ENCODE results near the gene HAS3. TPM values are rescaled to one million over a fixed set of nuclear protein-coding genes. Genes with fewer than 3 reads are reported as not detected.
"Not testable (repeated sequence)": the region's sequence is repeated elsewhere in the genome, so short reads cannot be mapped to it uniquely, and the experiment has no call there.

Gene HAS3, protein sequence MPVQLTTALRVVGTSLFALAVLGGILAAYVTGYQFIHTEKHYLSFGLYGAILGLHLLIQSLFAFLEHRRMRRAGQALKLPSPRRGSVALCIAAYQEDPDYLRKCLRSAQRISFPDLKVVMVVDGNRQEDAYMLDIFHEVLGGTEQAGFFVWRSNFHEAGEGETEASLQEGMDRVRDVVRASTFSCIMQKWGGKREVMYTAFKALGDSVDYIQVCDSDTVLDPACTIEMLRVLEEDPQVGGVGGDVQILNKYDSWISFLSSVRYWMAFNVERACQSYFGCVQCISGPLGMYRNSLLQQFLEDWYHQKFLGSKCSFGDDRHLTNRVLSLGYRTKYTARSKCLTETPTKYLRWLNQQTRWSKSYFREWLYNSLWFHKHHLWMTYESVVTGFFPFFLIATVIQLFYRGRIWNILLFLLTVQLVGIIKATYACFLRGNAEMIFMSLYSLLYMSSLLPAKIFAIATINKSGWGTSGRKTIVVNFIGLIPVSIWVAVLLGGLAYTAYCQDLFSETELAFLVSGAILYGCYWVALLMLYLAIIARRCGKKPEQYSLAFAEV
- total RNA-seq, result 0.09 TPM
- polyA plus RNA-seq, result 0.89 TPM
- long read RNA-seq, donor 1, result 0 reads
- long read RNA-seq, donor 2, result 0 reads
- long read RNA-seq, donor 3, result 0 reads
- long read RNA-seq, donor 4, result 0 reads
- long read RNA-seq, donor 5, result 0 reads
- long read RNA-seq, donor 6, result 0 reads
- long read RNA-seq, donor 7, result 0 reads
- long read RNA-seq, donor 8, result 0 reads
- long read RNA-seq, donor 9, result 0 reads
- long read RNA-seq, donor 10, result 0 reads

- peaks cover 10 to 28% of the 10 kb centered on the region in 2 donors for H3K4me1 ChIP-seq (ENCODE audit: control insufficient read depth in 2 of 2, insufficient read depth in 2 of 2, low read length in 2 of 2)
- H3K9me3 ChIP-seq (ENCODE audit: control insufficient read depth in 2 of 2, insufficient read depth in 1 of 2, low read length in 1 of 2), result no peaks in the 10 kb centered on the region
- H3K36me3 ChIP-seq (ENCODE audit: control insufficient read depth in 2 of 2, insufficient read depth in 2 of 2, low read length in 1 of 2), result peaks cover 3 to 6% of the 10 kb centered on the region in 2 donors
- H3K4me3 ChIP-seq (ENCODE audit: low read length in 2 of 2), result peak within 1 kb of the TSS; percentile 22 to 53
- no peak within 1 kb of the TSS for H3K27ac ChIP-seq (ENCODE audit: low read depth in 1 of 2, low read length in 1 of 2)
- H3K27me3 ChIP-seq (ENCODE audit: control insufficient read depth in 2 of 2, insufficient read depth in 1 of 2, low read length in 1 of 2), result peaks cover 37 to 66% of the 10 kb centered on the region in 2 donors
- under 1% methylated on average over 80 of the region's 80 CpGs for WGBS
- peak in 1 of 9 donors; percentile 62 for DNase-seq (ENCODE audit: low read depth in 6 of 9, low spot score in 9 of 9)
These were observed at the start of gene HAS3 for GRCh38 chr16:69105501-69106361. HAS3 (plus strand) TSS chr16:69105653; CDS start chr16:69109396, 3,743 bp downstream.

DNA sequence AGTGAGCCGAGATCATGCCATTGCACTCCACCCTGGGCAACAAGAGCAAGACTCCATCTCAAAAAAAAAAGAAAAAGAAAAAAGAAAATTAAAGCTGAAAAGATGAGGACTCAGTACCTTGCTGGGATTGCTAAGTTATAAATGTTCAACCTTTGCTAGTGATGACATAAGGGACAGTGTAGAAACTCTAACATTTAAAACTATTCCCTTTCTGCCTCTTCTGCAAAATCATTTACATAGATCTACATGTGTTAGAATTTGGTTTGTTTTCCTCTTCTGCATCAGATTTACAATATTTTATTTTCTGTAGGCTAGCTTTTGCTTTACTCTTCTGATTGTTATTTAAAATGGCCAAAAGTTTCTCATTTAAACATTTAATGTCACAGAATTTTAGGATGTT is 49.5 kb upstream of the HAS3 start:
- DNase-seq (ENCODE audit: low read depth in 6 of 9, low spot score in 9 of 9), result no peak
- no peaks in the 10 kb centered on the region for H3K36me3 ChIP-seq (ENCODE audit: control insufficient read depth in 2 of 2, insufficient read depth in 2 of 2, low read length in 1 of 2)
- no peak overlapping the region for H3K27ac ChIP-seq (ENCODE audit: low read depth in 1 of 2, low read length in 1 of 2)
- H3K4me3 ChIP-seq (ENCODE audit: low read length in 2 of 2), result no peak overlapping the region
- H3K9me3 ChIP-seq (ENCODE audit: control insufficient read depth in 2 of 2, insufficient read depth in 1 of 2, low read length in 1 of 2), result no peaks in the 10 kb centered on the region
- H3K27me3 ChIP-seq (ENCODE audit: control insufficient read depth in 2 of 2, insufficient read depth in 1 of 2, low read length in 1 of 2), result no peaks in the 10 kb centered on the region
- H3K4me1 ChIP-seq (ENCODE audit: control insufficient read depth in 2 of 2, insufficient read depth in 2 of 2, low read length in 2 of 2), result no peaks in the 10 kb centered on the region
- 97% methylated on average over 1 of the region's 1 CpG for WGBS

- no peaks in the 10 kb centered on the region for H3K9me3 ChIP-seq (ENCODE audit: control insufficient read depth in 2 of 2, insufficient read depth in 1 of 2, low read length in 1 of 2)
- H3K27ac ChIP-seq (ENCODE audit: low read depth in 1 of 2, low read length in 1 of 2), result no peak overlapping the region
- no peak overlapping the region for H3K4me3 ChIP-seq (ENCODE audit: low read length in 2 of 2)
- 89% methylated on average over 3 of the region's 3 CpGs for WGBS
- DNase-seq (ENCODE audit: low read depth in 6 of 9, low spot score in 9 of 9), result no peak
- no peaks in the 10 kb centered on the region for H3K36me3 ChIP-seq (ENCODE audit: control insufficient read depth in 2 of 2, insufficient read depth in 2 of 2, low read length in 1 of 2)
- H3K4me1 ChIP-seq (ENCODE audit: control insufficient read depth in 2 of 2, insufficient read depth in 2 of 2, low read length in 2 of 2), result no peaks in the 10 kb centered on the region
- no peaks in the 10 kb centered on the region for H3K27me3 ChIP-seq (ENCODE audit: control insufficient read depth in 2 of 2, insufficient read depth in 1 of 2, low read length in 1 of 2)
These were observed 49.0 kb upstream of the HAS3 start for GRCh38 chr16:69056421-69056820.

DNA sequence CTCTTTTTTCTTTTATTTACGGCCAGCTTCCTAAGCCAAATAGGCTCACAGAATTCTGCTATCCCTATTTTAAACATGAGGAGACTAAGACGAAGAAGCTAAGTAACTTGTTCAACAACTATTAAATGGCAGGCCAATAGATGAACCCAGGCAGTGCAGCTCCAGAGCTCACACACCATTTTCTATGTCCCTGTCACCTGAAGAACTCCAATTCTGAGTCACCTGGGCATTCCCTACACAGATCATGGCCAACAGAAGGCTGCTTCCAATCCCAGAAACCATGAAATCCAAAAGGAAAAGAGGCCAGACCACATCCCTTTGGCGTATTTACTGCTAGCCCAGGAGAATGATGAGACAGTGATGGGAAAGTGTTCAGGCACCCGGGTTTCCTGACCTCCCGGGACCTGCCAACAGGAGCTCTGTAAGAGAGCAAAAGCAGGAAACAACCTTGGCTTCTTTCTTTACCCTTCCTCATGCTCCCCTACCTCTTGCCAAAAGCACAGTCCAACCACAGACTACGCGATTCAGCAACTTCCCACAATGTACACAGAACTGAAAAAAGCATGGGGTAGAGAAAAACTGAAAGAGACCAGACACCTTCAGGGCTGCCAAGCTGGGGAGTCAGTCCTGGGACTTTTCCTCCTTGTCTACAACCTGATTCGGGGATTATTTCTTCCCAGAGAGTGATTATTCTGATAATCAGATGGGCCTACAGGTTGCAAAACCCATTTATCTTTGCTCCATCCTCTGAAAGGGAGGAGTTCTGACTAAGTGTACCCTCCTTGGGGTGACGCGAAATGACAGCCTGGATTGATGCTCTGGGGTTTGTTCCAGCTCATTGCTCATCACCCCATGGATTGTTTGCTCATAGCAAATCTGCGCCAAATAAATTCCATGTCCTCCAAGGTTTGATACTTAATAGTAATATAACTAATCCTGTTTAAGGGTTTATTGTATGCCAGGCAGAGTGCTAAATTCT is 47.8 kb upstream of the HAS3 start:
- H3K4me3 ChIP-seq (ENCODE audit: low read length in 2 of 2), result no peak overlapping the region
- peak in 1 of 9 donors; percentile 34 for DNase-seq (ENCODE audit: low read depth in 6 of 9, low spot score in 9 of 9)
- H3K36me3 ChIP-seq (ENCODE audit: control insufficient read depth in 2 of 2, insufficient read depth in 2 of 2, low read length in 1 of 2), result no peaks in the 10 kb centered on the region
- H3K27ac ChIP-seq (ENCODE audit: low read depth in 1 of 2, low read length in 1 of 2), result no peak overlapping the region
- WGBS, result 64% methylated on average over 11 of the region's 11 CpGs
- no peaks in the 10 kb centered on the region for H3K4me1 ChIP-seq (ENCODE audit: control insufficient read depth in 2 of 2, insufficient read depth in 2 of 2, low read length in 2 of 2)
- no peaks in the 10 kb centered on the region for H3K9me3 ChIP-seq (ENCODE audit: control insufficient read depth in 2 of 2, insufficient read depth in 1 of 2, low read length in 1 of 2)
- no peaks in the 10 kb centered on the region for H3K27me3 ChIP-seq (ENCODE audit: control insufficient read depth in 2 of 2, insufficient read depth in 1 of 2, low read length in 1 of 2)

- WGBS, result 99% methylated on average over 8 of the region's 8 CpGs
- H3K9me3 ChIP-seq (ENCODE audit: control insufficient read depth in 2 of 2, insufficient read depth in 1 of 2, low read length in 1 of 2); H3K36me3 ChIP-seq (ENCODE audit: control insufficient read depth in 2 of 2, insufficient read depth in 2 of 2, low read length in 1 of 2); H3K27ac ChIP-seq (ENCODE audit: low read depth in 1 of 2, low read length in 1 of 2); H3K4me1 ChIP-seq (ENCODE audit: control insufficient read depth in 2 of 2, insufficient read depth in 2 of 2, low read length in 2 of 2); H3K4me3 ChIP-seq (ENCODE audit: low read length in 2 of 2); DNase-seq (ENCODE audit: low read depth in 6 of 9, low spot score in 9 of 9); H3K27me3 ChIP-seq (ENCODE audit: control insufficient read depth in 2 of 2, insufficient read depth in 1 of 2, low read length in 1 of 2): not testable (repeated sequence)
These were observed 42.0 kb upstream of the HAS3 start for GRCh38 chr16:69063491-69063890.

- H3K27ac ChIP-seq (ENCODE audit: low read depth in 1 of 2, low read length in 1 of 2), result no peak overlapping the region
- DNase-seq (ENCODE audit: low read depth in 6 of 9, low spot score in 9 of 9), result no peak
- no peak overlapping the region for H3K4me3 ChIP-seq (ENCODE audit: low read length in 2 of 2)
- no peaks in the 10 kb centered on the region for H3K27me3 ChIP-seq (ENCODE audit: control insufficient read depth in 2 of 2, insufficient read depth in 1 of 2, low read length in 1 of 2)
- no peaks in the 10 kb centered on the region for H3K9me3 ChIP-seq (ENCODE audit: control insufficient read depth in 2 of 2, insufficient read depth in 1 of 2, low read length in 1 of 2)
- H3K36me3 ChIP-seq (ENCODE audit: control insufficient read depth in 2 of 2, insufficient read depth in 2 of 2, low read length in 1 of 2), result no peaks in the 10 kb centered on the region
- 94% methylated on average over 2 of the region's 2 CpGs for WGBS
- H3K4me1 ChIP-seq (ENCODE audit: control insufficient read depth in 2 of 2, insufficient read depth in 2 of 2, low read length in 2 of 2), result peaks cover 0 to 4% of the 10 kb centered on the region in 2 donors
These were observed 41.2 kb upstream of the HAS3 start for GRCh38 chr16:69064124-69064763.

- Histone ChIP-seq H3K36me3 (ENCODE audit: control insufficient read depth in 2 of 2, insufficient read depth in 2 of 2, low read length in 1 of 2) (no peaks in the 10 kb centered on the region), H3K27me3 (ENCODE audit: control insufficient read depth in 2 of 2, insufficient read depth in 1 of 2, low read length in 1 of 2) (no peaks in the 10 kb centered on the region), H3K4me1 (ENCODE audit: control insufficient read depth in 2 of 2, insufficient read depth in 2 of 2, low read length in 2 of 2) (peaks cover 0 to 4% of the 10 kb centered on the region in 2 donors), H3K9me3 (ENCODE audit: control insufficient read depth in 2 of 2, insufficient read depth in 1 of 2, low read length in 1 of 2) (no peaks in the 10 kb centered on the region), H3K4me3 (ENCODE audit: low read length in 2 of 2) (no peak overlapping the region), H3K27ac (ENCODE audit: low read depth in 1 of 2, low read length in 1 of 2) (no peak overlapping the region)
- no peak for DNase-seq (ENCODE audit: low read depth in 6 of 9, low spot score in 9 of 9)
- 92% methylated on average over 6 of the region's 6 CpGs for WGBS
These were observed 40.6 kb upstream of the HAS3 start for GRCh38 chr16:69064764-69065313.

All from thymus (tissue), 14 donors.